Upper lobe of right lung (tissue), 1 donor: ENCODE results near the gene CLEC16A. TPM values are rescaled to one million over a fixed set of nuclear protein-coding genes. Genes with fewer than 3 reads are reported as not detected.

Experiments used
- ATAC-seq: fragments of 200-7000 bp; cut with Tn5 transposase; one replicate; pipeline ENCODE4 v1.9.1; 2020; ENCODE audit warnings: mild to moderate bottlenecking, moderate library complexity
- DNase-seq: peaks from one replicate; pipeline ENCODE4 v3.0.0-alpha.2; 2020
- H3K27ac ChIP-seq: fragments of 200-600 bp; one replicate; pipeline ENCODE4 v1.8.0; 2022
- H3K27me3 ChIP-seq: fragments of 200-600 bp; one replicate; pipeline ENCODE4 v1.8.0; 2022; ENCODE audit warnings: mild to moderate bottlenecking
- H3K36me3 ChIP-seq: fragments of 200-600 bp; one replicate; pipeline ENCODE4 v1.8.0; 2022
- H3K4me1 ChIP-seq: fragments of 200-600 bp; one replicate; pipeline ENCODE4 v1.8.0; 2022
- H3K4me3 ChIP-seq: fragments of 200-600 bp; one replicate; pipeline ENCODE4 v1.8.0; 2022; ENCODE audit warnings: mild to moderate bottlenecking
- H3K9me3 ChIP-seq: fragments of 200-600 bp; one replicate; pipeline ENCODE4 v1.8.0; 2022
- intact Hi-C: fragments of 100-400 bp; cut with DNase I; formaldehyde crosslinking; loops from one replicate; pipeline ENCODE4 v1.11.0; 2022
- total RNA-seq: library from RNA; stranded (reverse); fragmentation: NEBNext Ultra II Directional; extraction: Animal tissue kit (Norgen Biotek cat#: 25700); gene quantifications from one replicate; pipeline ENCODE4 v1.2.1, GENCODE V29; 2021
- TF ChIP-seq, protein P1 (sequence below): fragments of 200-600 bp; IDR thresholded peaks from one replicate; pipeline ENCODE4 v1.8.0; 2022; ENCODE audit warnings: antibody characterized with exemption
- donor health status: DM: no; HTN: yes; CAD: no; lungs with severe emphysema.

Gene CLEC16A
- total RNA-seq, 1 donor from 2014 or later, result 36.9 TPM

DNA sequence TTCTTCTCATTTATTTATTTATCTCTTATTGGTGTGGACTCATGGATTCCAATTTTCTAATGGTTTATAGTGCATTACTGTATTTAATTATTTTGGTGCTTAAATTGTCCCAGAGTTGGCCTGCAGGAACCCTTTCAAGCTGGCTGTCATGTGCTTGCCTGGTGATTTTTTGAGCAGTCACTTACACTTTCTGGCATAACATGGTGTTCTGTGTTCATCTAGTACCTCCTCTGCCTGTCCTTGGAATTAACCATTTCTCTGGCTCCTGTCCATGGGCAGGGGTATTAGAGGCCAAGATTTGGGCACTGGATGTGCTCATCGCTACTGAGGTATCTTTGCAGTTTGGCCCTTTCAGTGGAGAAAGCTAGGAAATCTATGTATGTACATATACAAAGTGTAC lies 67.0 kb downstream of the CLEC16A start:
- Histone ChIP-seq H3K9me3 (no peaks in the 10 kb centered on the region), H3K36me3 (peaks cover 8% of the 10 kb centered on the region), H3K4me1 (no peaks in the 10 kb centered on the region), H3K27ac (no peak overlapping the region), H3K27me3 (no peaks in the 10 kb centered on the region), H3K4me3 (no peak overlapping the region)
- DNase-seq (no peak), ATAC-seq (no peak)
- intact Hi-C loops, result no loop called here
- TF ChIP-seq, protein P1, sequence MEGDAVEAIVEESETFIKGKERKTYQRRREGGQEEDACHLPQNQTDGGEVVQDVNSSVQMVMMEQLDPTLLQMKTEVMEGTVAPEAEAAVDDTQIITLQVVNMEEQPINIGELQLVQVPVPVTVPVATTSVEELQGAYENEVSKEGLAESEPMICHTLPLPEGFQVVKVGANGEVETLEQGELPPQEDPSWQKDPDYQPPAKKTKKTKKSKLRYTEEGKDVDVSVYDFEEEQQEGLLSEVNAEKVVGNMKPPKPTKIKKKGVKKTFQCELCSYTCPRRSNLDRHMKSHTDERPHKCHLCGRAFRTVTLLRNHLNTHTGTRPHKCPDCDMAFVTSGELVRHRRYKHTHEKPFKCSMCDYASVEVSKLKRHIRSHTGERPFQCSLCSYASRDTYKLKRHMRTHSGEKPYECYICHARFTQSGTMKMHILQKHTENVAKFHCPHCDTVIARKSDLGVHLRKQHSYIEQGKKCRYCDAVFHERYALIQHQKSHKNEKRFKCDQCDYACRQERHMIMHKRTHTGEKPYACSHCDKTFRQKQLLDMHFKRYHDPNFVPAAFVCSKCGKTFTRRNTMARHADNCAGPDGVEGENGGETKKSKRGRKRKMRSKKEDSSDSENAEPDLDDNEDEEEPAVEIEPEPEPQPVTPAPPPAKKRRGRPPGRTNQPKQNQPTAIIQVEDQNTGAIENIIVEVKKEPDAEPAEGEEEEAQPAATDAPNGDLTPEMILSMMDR, result no peak

GRCh38 chr16:11012841-11013240 lies 68.5 kb downstream of the CLEC16A start:
- H3K36me3 ChIP-seq, result peaks cover 8% of the 10 kb centered on the region
- H3K9me3 ChIP-seq, result no peaks in the 10 kb centered on the region
- no peak overlapping the region for H3K4me3 ChIP-seq
- intact Hi-C loops, result no loop called here
- DNase-seq, result no peak
- peaks cover 10% of the 10 kb centered on the region for H3K4me1 ChIP-seq
- ATAC-seq, result no peak
- TF ChIP-seq, protein P1, result no peak
- H3K27ac ChIP-seq, result no peak overlapping the region
- no peaks in the 10 kb centered on the region for H3K27me3 ChIP-seq

GRCh38 chr16:11014136-11014535 lies 69.8 kb downstream of the CLEC16A start:
- Histone ChIP-seq H3K4me3 (no peak overlapping the region), H3K27me3 (no peaks in the 10 kb centered on the region), H3K9me3 (no peaks in the 10 kb centered on the region), H3K27ac (no peak overlapping the region), H3K36me3 (peaks cover 8% of the 10 kb centered on the region), H3K4me1 (peaks cover 10% of the 10 kb centered on the region)
- TF ChIP-seq, protein P1, result no peak
- intact Hi-C loops, result no loop called here
- ATAC-seq (no peak), DNase-seq (no peak)

DNA sequence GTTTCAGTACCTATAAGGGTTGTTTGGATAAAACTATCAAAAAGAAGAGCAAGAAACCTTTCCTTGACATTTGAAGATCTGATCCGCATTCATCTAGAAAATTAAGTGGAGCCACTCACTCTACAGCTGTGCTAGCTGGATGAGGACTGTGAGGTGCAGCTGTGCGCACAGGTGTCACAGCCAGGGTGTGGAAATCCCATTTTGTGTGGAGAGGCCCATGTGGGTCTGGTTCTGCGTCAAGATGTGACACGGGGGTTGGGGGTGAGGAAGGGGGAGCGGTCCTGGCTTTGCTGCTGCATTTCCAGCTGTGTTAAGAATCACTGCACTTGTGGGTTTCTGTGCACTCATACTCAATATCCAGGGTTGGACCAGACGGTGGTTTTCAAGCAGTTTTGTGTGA lies 70.7 kb downstream of the CLEC16A start:
- Histone ChIP-seq H3K4me3 (no peak overlapping the region), H3K36me3 (peaks cover 8% of the 10 kb centered on the region), H3K9me3 (no peaks in the 10 kb centered on the region), H3K27ac (no peak overlapping the region), H3K27me3 (no peaks in the 10 kb centered on the region), H3K4me1 (peaks cover 10% of the 10 kb centered on the region)
- TF ChIP-seq, protein P1, result no peak
- DNase-seq (no peak), ATAC-seq (no peak)
- intact Hi-C loops, result no loop called here

- Histone ChIP-seq H3K27ac (no peak overlapping the region), H3K36me3 (peaks cover 13% of the 10 kb centered on the region), H3K27me3 (no peaks in the 10 kb centered on the region), H3K4me3 (no peak overlapping the region), H3K4me1 (peaks cover 10% of the 10 kb centered on the region), H3K9me3 (no peaks in the 10 kb centered on the region)
- TF ChIP-seq, protein P1, result no peak
- no peak for ATAC-seq
- intact Hi-C loops, result no loop called here
- no peak for DNase-seq
Observed at GRCh38 chr16:11015607-11016006, 71.2 kb downstream of the CLEC16A start.

GRCh38 chr16:11016524-11016988 lies 72.2 kb downstream of the CLEC16A start:
- Histone ChIP-seq H3K9me3 (no peaks in the 10 kb centered on the region), H3K27me3 (no peaks in the 10 kb centered on the region), H3K4me3 (no peak overlapping the region), H3K27ac (no peak overlapping the region), H3K36me3 (peaks cover 14% of the 10 kb centered on the region), H3K4me1 (peaks cover 10% of the 10 kb centered on the region)
- intact Hi-C loops, result no loop called here
- TF ChIP-seq, protein P1, result no peak
- DNase-seq (no peak), ATAC-seq (peak; percentile 41)
